NCI-H2196 treated with DMSO at 0.1 percent for 48 hours (cell line): ENCODE results near the gene TFDP2.

Experiments
- DNase-seq: peaks from one replicate; lab custom pipeline; 2025; ENCODE audit not compliant: unreplicated experiment; lab: John Stamatoyannopoulos, UW

The TFDP2 gene

GRCh38 chr3:141972399-141972798, 176.9 kb downstream of the TFDP2 start:
- no peak for DNase-seq

- no peak for DNase-seq
These were observed 177.8 kb downstream of the TFDP2 start for GRCh38 chr3:141971571-141971970.

- DNase-seq: no peak
These were observed 179.6 kb downstream of the TFDP2 start for GRCh38 chr3:141969711-141970110.

DNA sequence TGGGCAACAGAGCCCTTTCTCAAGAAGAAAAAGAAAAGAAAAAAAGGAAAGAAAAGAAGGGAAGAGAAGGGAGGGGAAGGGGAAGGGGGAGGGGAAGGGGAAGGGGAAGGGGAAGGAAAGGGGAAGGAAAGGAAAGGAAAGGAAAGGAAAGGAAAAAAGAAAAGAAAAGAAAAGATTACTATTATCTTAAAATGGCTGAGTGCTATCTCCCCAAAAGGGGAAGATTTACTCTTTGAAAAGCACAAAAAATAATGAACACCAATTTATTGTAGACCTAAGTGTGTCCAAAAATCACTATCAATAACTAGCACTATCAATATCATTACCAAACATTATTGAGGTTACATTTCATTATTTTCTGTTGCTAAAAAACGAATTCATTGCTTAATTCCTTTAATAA, 183.9 kb downstream of the TFDP2 start:
- DNase-seq: no peak

DNA sequence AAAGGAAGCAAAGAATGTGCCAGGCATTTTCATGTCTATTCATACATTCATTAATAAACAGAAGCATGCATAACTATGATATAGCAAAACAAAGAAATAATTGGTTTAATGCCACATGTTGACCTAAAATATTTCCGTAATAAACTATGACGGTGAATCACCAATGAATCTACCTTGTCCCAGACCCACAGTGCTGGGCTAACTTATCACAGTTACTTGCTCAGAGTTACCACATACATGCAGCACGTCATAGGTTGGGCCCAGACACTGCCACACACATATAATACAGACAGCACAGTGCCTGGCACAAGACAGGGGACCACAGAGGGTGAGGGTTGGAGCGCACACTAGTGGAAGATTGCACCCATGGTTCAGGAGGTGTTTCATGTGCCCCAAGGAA, 186.0 kb downstream of the TFDP2 start:
- DNase-seq: no peak

DNA sequence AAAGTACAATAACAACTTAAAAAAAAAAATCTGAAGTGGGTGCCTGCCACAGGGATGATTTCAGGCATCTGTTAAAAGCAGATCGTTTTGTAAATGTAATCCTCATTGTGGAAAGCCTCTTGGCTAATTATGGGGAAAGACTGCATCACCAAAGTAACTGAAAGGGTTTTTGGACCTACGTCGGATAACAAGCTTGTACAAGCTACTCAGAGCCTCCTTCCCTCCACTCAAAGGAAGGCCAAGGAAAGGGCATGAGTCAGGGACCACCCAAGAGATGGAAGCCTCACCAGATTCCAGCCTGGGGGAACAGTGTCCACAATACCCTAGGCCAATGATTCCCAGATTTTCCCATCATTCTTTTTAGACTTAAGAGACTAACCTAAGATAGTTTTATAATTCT, 188.6 kb downstream of the TFDP2 start:
- no peak for DNase-seq

- no peak for DNase-seq
These were observed 189.5 kb downstream of the TFDP2 start for GRCh38 chr3:141959589-141960554.

- DNase-seq: no peak
These were observed 194.2 kb downstream of the TFDP2 start for GRCh38 chr3:141955175-141955574.

DNA sequence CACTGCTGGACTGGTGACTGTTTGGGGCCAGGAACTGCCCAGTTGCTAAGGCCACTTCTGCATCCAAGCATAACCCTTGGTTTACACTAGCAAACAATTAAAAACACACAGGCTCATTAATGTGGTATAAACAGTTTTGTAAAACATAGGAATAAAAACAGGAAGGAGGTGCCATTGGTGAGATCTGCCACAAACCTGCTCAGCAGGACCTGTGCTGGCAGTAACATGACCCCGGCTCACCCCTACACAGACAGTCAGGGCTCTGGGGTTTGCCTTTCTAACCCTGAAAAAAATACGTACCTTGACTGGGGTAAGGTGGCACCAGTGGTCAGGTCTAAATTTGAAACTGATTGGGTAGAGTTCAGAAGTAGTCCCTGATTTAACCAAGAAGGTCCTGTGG, 196.7 kb downstream of the TFDP2 start:
- DNase-seq: no peak

- DNase-seq: no peak
These were observed 198.5 kb downstream of the TFDP2 start for GRCh38 chr3:141950572-141951493.

GRCh38 chr3:141949972-141950371, 199.4 kb downstream of the TFDP2 start:
- DNase-seq: no peak

DNA sequence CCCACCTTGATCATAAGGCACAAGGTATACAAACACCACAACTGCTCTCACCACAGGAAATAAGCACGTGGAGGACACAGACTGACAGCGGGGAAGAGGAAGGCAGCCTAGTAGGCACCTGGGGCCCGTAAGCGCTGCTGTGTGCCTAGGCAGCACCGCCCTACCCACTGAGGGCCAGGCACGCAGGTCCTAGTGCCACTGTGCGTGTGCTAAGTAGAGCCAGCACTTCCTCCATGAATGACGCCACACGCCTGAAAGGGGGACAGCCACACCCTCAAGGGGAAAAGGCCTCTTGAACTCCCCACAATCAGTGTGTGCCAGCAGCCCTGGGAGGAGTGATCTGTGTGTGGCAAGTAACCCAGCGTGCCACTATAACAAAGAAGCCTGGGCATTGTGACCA, 199.9 kb downstream of the TFDP2 start:
- DNase-seq: no peak

DNA sequence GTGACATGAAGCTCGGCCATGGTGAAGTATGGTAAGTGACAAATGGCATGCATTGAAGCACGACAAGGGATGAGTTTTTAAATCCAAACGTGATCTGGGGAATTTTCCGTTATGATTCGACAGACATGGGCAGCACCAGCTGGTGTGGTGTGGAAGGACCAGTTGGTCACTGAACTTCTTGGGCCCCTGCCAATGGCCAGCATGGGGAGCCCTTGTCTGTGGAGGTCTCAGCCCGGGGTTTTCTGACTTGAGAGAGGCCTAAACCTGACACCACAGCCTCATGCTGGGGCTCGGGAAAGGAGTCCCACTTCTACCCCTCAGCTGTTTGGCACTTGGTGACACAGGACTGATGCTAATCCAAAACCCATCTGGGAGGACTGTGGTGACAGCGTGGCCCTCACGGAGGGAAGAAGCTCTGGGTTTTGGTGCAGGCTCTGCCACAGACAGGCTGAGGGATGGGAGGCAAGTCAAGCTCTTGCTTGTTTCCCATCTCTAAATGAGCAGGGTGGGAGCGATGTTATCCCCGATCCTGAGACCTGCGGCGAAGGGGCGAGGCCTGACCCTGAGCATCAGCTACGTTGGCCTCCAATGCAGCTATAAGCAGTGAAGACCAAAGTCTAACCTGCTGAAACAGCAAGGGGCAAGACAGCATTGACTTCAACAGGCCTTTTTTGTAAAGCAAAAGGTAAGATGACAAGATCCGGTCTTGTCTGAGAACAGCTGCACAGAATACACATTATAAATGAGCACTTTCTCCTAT, 203.4 kb downstream of the TFDP2 start:
- no peak for DNase-seq

DNA sequence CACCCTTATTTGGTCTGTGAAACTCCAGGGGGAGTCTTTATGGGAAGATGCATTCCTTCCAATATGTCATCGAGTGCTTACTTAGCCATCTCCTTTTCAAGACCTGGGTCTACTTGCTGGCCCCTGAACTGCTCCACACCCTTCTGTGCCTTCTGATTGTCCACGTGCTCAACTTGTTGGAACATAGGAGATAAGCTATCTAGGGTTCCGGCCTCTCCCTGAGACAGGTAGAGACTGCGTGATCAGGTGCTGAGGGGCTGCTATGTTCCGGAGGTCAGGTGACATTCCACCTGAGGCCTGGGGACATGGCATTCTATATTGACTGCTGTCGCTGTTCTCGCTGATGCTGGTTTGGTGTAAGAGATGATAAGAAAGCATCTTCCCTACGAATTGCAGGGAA, 207.3 kb downstream of the TFDP2 start:
- no peak for DNase-seq

GRCh38 chr3:141941093-141941492, 208.3 kb downstream of the TFDP2 start:
- no peak for DNase-seq

- DNase-seq: peak; percentile 81
These were observed 209.1 kb downstream of the TFDP2 start for GRCh38 chr3:141940194-141940776.

GRCh38 chr3:141939759-141940158, 209.6 kb downstream of the TFDP2 start:
- no peak for DNase-seq

- DNase-seq: no peak
These were observed 211.3 kb downstream of the TFDP2 start for GRCh38 chr3:141938011-141938500.

GRCh38 chr3:141934354-141934753, 215.0 kb downstream of the TFDP2 start:
- no peak for DNase-seq
